ACC112 (cell line): Measurements from ENCODE around the gene HMGXB3.

Experiments used
- H2AFZ ChIP-seq: fragments of 200-600 bp; sonication (generic); one replicate; pipeline ENCODE4 v1.6.0; 2017; ENCODE audit warnings: antibody characterized with exemption, low read length; ENCODE audit not compliant: unreplicated experiment
- H3K27ac ChIP-seq: fragments of 200-600 bp; sonication (generic); 2 replicates; pipeline ENCODE4 v1.5.1; 2014; ENCODE audit warnings: low read depth, mild to moderate bottlenecking, antibody characterized with exemption, low read length, moderate library complexity
- H3K27me3 ChIP-seq: fragments of 200-600 bp; sonication (generic); 2 replicates; pipeline ENCODE4 v1.6.1; 2014; ENCODE audit warnings: mild to moderate bottlenecking, antibody characterized with exemption, low read length, moderate library complexity, mixed read lengths; ENCODE audit not compliant: insufficient read depth
- H3K36me3 ChIP-seq: fragments of 200-600 bp; sonication (generic); 2 replicates; pipeline ENCODE4 v1.6.1; 2016; ENCODE audit warnings: mild to moderate bottlenecking, antibody characterized with exemption, low read length, moderate library complexity, mixed read lengths; ENCODE audit not compliant: insufficient read depth
- H3K4me1 ChIP-seq: fragments of 200-600 bp; sonication (generic); one replicate; pipeline ENCODE4 v1.6.1; 2016; ENCODE audit warnings: low read length, mixed read lengths; ENCODE audit not compliant: insufficient read depth, unreplicated experiment, control insufficient read depth
- H3K4me3 ChIP-seq: fragments of 200-600 bp; sonication (generic); 2 replicates; pipeline ENCODE4 v1.5.1; 2014; ENCODE audit warnings: mild to moderate bottlenecking, low read depth, low read length
- H3K79me2 ChIP-seq: fragments of 200-600 bp; sonication (generic); one replicate; pipeline ENCODE4 v1.6.0; 2016; ENCODE audit warnings: low read length; ENCODE audit not compliant: control insufficient read depth, unreplicated experiment, insufficient read depth

The HMGXB3 gene

DNA sequence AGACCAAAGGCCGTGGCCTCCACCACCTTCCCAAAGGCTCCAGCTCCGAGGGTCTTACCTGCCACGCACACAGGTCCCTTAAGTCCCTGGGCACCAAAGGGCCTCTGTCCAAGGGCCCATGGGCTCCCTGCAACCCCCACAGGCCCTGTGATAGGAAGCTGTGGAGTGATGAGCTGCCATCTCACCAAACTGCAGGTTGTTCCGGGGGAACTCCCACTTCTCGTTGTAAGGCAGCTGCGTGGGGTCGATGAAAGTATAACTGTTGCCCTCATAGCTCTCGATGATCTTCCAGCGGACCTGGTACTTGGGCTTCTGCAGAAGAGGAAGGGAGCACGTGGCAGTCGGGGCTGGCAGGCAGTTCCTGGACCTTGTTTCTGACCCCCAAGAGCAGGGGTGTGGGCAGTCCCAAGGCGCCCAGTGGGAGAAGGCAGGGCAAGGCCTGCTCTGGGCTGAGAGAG, 61.0 kb downstream of the HMGXB3 start:
- Histone ChIP-seq H3K79me2 (no peaks in the 10 kb centered on the region), H3K36me3 (no peaks in the 10 kb centered on the region), H3K4me1 (peaks cover 39% of the 10 kb centered on the region), H3K4me3 (no peak overlapping the region), H3K27me3 (no peaks in the 10 kb centered on the region), H2AFZ (no peak overlapping the region), H3K27ac (no peak overlapping the region)

DNA sequence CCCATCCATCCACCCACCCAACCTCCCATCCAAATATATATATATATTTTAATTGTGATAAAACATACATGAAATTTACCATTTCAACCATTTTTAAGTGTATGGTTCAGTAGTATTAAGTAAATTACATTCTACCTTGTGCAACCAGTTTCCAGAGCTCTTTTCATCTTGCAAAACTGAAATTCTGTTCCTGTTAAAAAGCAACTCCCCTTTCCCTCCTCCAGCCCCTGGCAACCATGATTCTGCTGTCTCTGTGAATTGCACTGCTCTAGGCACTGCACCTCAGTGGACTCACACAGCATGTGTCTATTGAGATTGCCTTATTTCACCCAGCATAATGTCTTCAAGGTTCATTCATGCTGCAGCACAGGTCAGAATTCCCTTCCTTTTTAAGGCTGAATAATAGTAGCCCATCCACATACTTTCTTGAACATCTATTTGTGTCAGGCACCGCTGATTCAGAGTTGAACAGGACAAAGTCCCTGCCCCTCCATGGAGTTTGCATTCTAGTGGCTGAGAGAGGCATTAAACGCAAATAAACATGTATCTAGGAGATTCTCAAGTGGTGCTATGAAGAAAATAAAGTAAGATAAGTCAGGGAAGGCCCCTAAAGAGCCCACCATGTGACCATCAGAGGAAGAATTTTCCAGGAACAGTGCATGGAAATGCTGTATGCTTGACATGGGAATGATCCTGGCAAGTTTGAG, 61.8 kb downstream of the HMGXB3 start:
- no peak overlapping the region for H2AFZ ChIP-seq
- H3K79me2 ChIP-seq: no peaks in the 10 kb centered on the region
- no peaks in the 10 kb centered on the region for H3K27me3 ChIP-seq
- no peak overlapping the region for H3K4me3 ChIP-seq
- no peaks in the 10 kb centered on the region for H3K36me3 ChIP-seq
- H3K27ac ChIP-seq: no peak overlapping the region
- H3K4me1 ChIP-seq: peaks cover 47% of the 10 kb centered on the region

DNA sequence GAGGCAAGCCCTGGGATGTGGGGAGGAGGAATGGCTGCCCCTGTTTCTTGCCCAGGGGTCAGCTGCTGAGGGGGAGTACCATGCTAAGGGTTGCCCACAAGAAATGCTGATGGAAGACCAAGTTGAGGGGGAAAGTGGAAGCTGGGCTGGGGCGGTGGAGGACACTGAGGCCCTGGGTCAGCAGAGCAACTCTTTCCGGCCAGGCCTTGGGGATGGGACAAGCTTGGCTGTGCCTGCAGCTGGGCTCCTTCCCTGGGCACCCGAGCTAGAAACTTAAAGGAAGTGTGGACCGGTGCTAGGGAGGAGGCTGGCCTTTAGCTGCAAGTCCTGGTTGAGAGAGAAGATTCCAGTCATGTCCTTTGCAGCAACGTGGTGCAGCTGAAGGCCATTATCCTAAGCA, 63.1 kb downstream of the HMGXB3 start:
- H3K4me1 ChIP-seq: peaks cover 53% of the 10 kb centered on the region
- H3K4me3 ChIP-seq: no peak overlapping the region
- no peaks in the 10 kb centered on the region for H3K27me3 ChIP-seq
- H3K36me3 ChIP-seq: no peaks in the 10 kb centered on the region
- H3K79me2 ChIP-seq: no peaks in the 10 kb centered on the region
- no peak overlapping the region for H2AFZ ChIP-seq
- no peak overlapping the region for H3K27ac ChIP-seq

DNA sequence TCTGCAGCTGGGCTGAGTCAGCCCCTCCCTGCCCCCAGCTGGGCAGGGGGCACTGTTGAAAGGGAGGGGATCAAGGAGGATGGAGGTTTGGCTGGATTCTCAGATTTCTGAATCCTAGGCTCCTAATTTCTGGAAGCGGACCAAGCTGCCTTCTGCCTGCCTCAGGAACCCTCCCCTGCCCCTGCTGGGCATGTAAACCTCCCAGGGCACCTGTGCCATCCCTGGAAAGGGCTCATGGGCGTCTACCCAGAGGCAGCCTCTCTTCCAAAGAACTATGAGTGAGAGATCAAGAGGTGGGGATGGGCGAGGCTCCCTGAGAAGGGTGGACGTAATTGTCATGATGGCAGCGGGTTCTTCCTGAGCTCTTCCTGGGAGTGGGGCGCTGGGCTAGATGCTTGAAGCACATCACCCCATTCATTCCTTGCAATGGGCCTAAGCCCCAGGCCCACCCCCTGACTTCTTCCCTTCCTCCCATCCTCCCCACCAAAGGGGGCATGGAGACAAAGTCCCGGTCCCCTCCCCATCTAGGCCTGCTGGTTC, 64.2 kb downstream of the HMGXB3 start:
- Histone ChIP-seq H3K27me3 (no peaks in the 10 kb centered on the region), H3K4me3 (no peak overlapping the region), H3K79me2 (no peaks in the 10 kb centered on the region), H3K27ac (no peak overlapping the region), H2AFZ (no peak overlapping the region), H3K4me1 (peaks cover 49% of the 10 kb centered on the region), H3K36me3 (no peaks in the 10 kb centered on the region)

DNA sequence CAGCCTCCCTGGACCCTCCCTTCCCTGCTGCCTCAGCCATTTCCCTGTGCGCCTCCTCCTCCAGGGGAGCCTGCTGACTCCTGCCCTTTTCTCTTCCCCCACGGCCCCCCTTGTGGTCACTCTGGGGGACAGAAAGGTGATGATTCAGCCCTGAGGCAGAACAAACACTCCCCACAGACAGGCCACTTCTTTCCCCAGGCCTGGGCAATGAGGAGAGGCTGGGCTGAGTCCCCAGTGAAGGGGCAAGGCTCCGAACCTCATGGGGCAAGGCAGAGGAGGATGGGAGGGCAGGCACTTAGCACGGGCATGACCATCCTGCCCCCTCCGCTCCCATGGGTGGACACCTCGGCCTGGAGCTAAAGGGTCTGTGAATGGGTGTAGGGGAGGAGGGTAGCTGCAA, 64.8 kb downstream of the HMGXB3 start:
- peaks cover 49% of the 10 kb centered on the region for H3K4me1 ChIP-seq
- no peaks in the 10 kb centered on the region for H3K79me2 ChIP-seq
- H3K27me3 ChIP-seq: no peaks in the 10 kb centered on the region
- 0 out of 2 replicates have a peak overlapping the region, but pooled peaks have one; percentile 8 for H3K4me3 ChIP-seq
- no peak overlapping the region for H2AFZ ChIP-seq
- H3K36me3 ChIP-seq: no peaks in the 10 kb centered on the region
- peak overlapping the region; percentile 79 for H3K27ac ChIP-seq

DNA sequence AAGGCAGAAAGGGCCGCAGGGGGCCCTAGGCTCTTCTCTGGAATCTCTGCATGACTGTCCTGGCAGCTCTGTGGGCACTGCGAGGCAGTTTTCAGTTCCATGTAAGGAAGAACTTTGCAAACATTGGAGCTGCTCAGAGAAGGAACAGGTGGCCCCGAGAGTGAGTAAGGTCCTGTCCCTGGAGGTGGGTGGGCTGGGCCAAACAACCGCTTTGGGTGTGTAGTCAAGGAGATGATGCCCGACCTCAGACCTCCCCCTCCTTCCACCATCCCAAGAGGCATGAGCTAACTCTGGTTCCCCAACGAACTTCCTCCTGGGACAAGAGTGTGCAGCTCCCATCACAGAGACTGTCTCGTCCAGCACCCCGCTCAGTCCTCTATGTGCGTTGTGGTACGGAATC, 65.3 kb downstream of the HMGXB3 start:
- H3K27ac ChIP-seq: peak overlapping the region; percentile 79
- peaks cover 49% of the 10 kb centered on the region for H3K4me1 ChIP-seq
- H2AFZ ChIP-seq: no peak overlapping the region
- H3K79me2 ChIP-seq: no peaks in the 10 kb centered on the region
- H3K4me3 ChIP-seq: 0 out of 2 replicates have a peak overlapping the region, but pooled peaks have one; percentile 8
- H3K27me3 ChIP-seq: no peaks in the 10 kb centered on the region
- H3K36me3 ChIP-seq: no peaks in the 10 kb centered on the region

DNA sequence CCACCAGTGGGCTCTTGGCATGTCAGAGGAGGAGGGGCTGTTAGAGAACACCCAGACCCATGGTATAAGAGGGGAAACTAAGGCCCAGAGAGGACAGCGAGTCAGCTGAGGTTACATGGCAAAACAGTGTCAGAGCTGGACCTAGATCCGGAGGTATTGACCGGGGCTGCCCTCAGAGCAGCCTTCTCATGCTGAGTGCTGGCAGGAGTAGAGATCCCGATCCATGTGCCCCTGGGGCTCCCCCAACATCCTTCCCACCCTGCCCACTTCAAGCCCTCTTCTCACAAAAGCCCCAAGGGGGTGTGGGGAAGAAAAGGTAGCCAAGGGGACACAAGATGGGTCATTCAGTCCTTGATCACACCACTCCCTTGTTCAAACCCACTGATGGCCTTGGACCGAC, 65.9 kb downstream of the HMGXB3 start:
- H3K4me1 ChIP-seq: peaks cover 49% of the 10 kb centered on the region
- H3K4me3 ChIP-seq: no peak overlapping the region
- H2AFZ ChIP-seq: no peak overlapping the region
- no peaks in the 10 kb centered on the region for H3K36me3 ChIP-seq
- H3K79me2 ChIP-seq: no peaks in the 10 kb centered on the region
- H3K27me3 ChIP-seq: no peaks in the 10 kb centered on the region
- H3K27ac ChIP-seq: peak overlapping the region; percentile 79

DNA sequence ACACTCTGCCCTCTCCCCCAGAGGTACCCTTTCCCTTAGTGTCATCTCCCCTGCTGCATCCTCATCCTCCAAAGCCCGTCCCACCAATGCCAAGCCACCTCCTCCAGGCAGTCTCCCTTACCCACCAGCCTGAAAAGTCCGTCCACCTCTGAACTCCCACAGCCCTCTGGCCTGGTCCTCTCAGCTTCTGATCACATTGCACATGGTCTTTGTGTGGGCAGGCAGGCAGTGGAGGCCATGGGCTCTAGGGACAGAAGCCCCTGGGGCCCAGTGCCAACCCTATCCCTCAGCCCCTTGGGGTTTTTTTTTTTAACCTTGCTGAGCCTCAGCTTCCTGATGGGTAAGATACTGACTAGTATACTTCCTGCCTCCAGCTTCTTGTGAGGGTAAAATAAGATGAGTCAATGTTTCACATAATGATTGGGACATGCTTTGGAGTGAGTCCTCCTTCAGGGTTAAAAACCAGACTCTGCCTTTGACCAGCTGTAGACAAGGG, 66.4 kb downstream of the HMGXB3 start:
- no peaks in the 10 kb centered on the region for H3K27me3 ChIP-seq
- peaks cover 49% of the 10 kb centered on the region for H3K4me1 ChIP-seq
- H3K36me3 ChIP-seq: no peaks in the 10 kb centered on the region
- H3K79me2 ChIP-seq: no peaks in the 10 kb centered on the region
- H3K4me3 ChIP-seq: no peak overlapping the region
- peak overlapping the region; percentile 79 for H3K27ac ChIP-seq
- H2AFZ ChIP-seq: no peak overlapping the region

DNA sequence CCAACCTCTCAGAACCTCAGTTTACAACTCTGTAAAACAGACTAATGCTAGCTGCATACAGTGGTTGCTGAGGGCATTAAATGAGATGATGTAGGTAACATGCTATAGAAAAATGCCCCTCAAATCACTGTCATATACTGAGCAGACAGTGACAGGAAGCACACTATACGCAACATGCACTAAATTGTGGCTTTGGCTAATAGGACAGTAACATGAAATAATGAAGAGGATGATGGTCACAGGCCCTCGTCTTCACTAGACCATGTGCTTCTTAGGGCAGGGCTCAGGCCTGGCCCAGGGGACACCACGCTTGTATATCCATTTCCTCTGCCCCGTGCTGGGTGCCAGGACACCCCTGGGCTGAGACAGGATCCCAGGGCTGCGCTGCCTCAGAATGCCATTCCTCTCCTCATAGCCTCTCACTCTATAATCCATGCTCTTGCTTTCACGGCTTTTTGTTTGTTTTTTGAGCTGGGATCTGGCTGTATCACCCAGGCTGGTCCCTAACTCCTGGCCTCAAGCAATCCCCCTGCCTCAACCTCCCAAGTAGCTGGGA, 66.9 kb downstream of the HMGXB3 start:
- Histone ChIP-seq H2AFZ (no peak overlapping the region), H3K27ac (peak overlapping the region; percentile 79; the same call in 1 of the 2 replicates), H3K4me1 (peaks cover 49% of the 10 kb centered on the region), H3K36me3 (no peaks in the 10 kb centered on the region), H3K79me2 (no peaks in the 10 kb centered on the region), H3K4me3 (no peak overlapping the region), H3K27me3 (no peaks in the 10 kb centered on the region)

DNA sequence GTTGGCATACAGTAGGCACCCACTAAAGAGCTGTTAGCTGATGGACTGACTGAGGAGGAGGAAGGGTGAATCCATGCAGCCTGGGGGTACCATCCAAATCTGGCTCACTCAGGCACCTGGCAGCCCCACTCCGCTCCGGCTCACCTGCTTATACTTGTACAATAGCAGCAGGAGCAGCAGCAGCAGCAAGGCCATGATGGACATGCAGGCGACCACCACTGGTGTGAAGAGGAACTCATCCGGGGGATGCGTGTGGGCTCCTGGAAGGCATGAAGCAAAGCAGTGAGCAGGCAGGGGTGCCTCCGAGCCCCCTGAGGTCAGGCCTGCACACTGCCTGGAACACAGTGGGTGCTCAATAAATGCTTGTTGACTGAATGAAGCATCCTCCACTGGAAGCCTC, 67.5 kb downstream of the HMGXB3 start:
- H3K4me1 ChIP-seq: peaks cover 49% of the 10 kb centered on the region
- no peak overlapping the region for H3K4me3 ChIP-seq
- no peak overlapping the region for H2AFZ ChIP-seq
- no peak overlapping the region for H3K27ac ChIP-seq
- no peaks in the 10 kb centered on the region for H3K27me3 ChIP-seq
- H3K79me2 ChIP-seq: no peaks in the 10 kb centered on the region
- H3K36me3 ChIP-seq: no peaks in the 10 kb centered on the region

DNA sequence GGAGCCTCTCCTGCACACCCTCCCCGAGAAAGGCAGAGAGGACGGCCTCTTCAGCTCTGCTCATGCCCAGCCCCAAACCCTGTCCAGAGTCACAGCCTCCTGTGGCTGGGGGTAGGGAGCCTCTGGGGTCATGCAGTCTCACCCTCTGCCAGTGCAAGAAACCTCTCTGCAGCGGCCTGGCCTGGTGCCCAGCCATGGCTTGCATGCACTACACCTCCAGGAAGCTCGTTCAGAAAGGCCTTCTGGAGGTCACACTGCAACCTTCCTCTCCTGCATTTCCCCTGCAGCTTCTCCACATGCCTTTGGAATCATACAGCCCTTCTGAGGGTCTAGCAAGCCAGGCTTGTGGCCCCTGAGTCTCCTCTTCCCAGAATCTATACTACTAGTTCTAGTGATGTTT, 67.9 kb downstream of the HMGXB3 start:
- H3K4me3 ChIP-seq: no peak overlapping the region
- H3K27ac ChIP-seq: no peak overlapping the region
- no peaks in the 10 kb centered on the region for H3K79me2 ChIP-seq
- H3K4me1 ChIP-seq: peaks cover 49% of the 10 kb centered on the region
- H3K36me3 ChIP-seq: no peaks in the 10 kb centered on the region
- H2AFZ ChIP-seq: no peak overlapping the region
- no peaks in the 10 kb centered on the region for H3K27me3 ChIP-seq
